ENCODE measurements around the gene DOCK2. TPM values are rescaled to one million over a fixed set of nuclear protein-coding genes. Genes with fewer than 3 reads are reported as not detected.

DOCK2 gene
- total RNA-seq, 1 experiment from 2014 or later = 4.6 TPM

GRCh38 chr5:169627551-169627950, 9.5 kb upstream of the DOCK2 start:
- H3K4me1 Mint-ChIP-seq = no peaks in the 10 kb centered on the region
- POLR2A ChIA-PET = no interaction called here

GRCh38 chr5:169628892-169629291, 8.2 kb upstream of the DOCK2 start:
- ATAC-seq = no peak
- Mint-ChIP-seq H3K27me3 (ENCODE audit: low read depth) (no peaks in the 10 kb centered on the region), H3K4me3 (no peak overlapping the region), H3K27ac (no peak overlapping the region), H3K9me3 (peaks cover 10% of the 10 kb centered on the region), H3K36me3 (no peaks in the 10 kb centered on the region), H3K4me1 (no peaks in the 10 kb centered on the region)
- DNase-seq (ENCODE audit: low spot score) = no peak
- ChIA-PET POLR2A (no interaction called here), CTCF (no interaction called here)
- TF ChIP-seq, protein P1, sequence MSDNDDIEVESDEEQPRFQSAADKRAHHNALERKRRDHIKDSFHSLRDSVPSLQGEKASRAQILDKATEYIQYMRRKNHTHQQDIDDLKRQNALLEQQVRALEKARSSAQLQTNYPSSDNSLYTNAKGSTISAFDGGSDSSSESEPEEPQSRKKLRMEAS (CRISPR knock-in tag; IDR thresholded peaks at IDR 0.05) = no peak
- no peak for TF ChIP-seq MXD4 (CRISPR knock-in tag; IDR thresholded peaks at IDR 0.05; ENCODE audit: borderline replicate concordance)

More at GRCh38 chr5:169627551-169627950, 9.5 kb upstream of the DOCK2 start:
- H3K27me3 Mint-ChIP-seq (ENCODE audit: low read depth) = no peaks in the 10 kb centered on the region
- ATAC-seq (no peak), DNase-seq (ENCODE audit: low spot score) (no peak)
- CTCF ChIA-PET = no interaction called here
- H3K4me3 Mint-ChIP-seq = no peak overlapping the region
- H3K9me3 Mint-ChIP-seq = peaks cover 19% of the 10 kb centered on the region
- H3K36me3 Mint-ChIP-seq = no peaks in the 10 kb centered on the region
- TF ChIP-seq, protein P2, sequence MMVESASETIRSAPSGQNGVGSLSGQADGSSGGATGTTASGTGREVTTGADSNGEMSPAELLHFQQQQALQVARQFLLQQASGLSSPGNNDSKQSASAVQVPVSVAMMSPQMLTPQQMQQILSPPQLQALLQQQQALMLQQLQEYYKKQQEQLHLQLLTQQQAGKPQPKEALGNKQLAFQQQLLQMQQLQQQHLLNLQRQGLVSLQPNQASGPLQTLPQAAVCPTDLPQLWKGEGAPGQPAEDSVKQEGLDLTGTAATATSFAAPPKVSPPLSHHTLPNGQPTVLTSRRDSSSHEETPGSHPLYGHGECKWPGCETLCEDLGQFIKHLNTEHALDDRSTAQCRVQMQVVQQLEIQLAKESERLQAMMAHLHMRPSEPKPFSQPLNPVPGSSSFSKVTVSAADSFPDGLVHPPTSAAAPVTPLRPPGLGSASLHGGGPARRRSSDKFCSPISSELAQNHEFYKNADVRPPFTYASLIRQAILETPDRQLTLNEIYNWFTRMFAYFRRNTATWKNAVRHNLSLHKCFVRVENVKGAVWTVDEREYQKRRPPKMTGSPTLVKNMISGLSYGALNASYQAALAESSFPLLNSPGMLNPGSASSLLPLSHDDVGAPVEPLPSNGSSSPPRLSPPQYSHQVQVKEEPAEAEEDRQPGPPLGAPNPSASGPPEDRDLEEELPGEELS (CRISPR knock-in tag; IDR thresholded peaks at IDR 0.05) = no peak
- TF ChIP-seq IRF2 (CRISPR knock-in tag; IDR thresholded peaks at IDR 0.05; ENCODE audit: borderline replicate concordance, low read depth) (no peak), AFF4 (CRISPR knock-in tag; IDR thresholded peaks at IDR 0.05; ENCODE audit: borderline replicate concordance) (no peak), CREB1 (CRISPR knock-in tag; IDR thresholded peaks at IDR 0.05) (no peak), CREM (CRISPR knock-in tag; IDR thresholded peaks at IDR 0.05) (no peak), NR1H2 (CRISPR knock-in tag; IDR thresholded peaks at IDR 0.05) (no peak), GABPB1 (CRISPR knock-in tag; IDR thresholded peaks at IDR 0.05) (no peak)
- TF ChIP-seq, protein P3, sequence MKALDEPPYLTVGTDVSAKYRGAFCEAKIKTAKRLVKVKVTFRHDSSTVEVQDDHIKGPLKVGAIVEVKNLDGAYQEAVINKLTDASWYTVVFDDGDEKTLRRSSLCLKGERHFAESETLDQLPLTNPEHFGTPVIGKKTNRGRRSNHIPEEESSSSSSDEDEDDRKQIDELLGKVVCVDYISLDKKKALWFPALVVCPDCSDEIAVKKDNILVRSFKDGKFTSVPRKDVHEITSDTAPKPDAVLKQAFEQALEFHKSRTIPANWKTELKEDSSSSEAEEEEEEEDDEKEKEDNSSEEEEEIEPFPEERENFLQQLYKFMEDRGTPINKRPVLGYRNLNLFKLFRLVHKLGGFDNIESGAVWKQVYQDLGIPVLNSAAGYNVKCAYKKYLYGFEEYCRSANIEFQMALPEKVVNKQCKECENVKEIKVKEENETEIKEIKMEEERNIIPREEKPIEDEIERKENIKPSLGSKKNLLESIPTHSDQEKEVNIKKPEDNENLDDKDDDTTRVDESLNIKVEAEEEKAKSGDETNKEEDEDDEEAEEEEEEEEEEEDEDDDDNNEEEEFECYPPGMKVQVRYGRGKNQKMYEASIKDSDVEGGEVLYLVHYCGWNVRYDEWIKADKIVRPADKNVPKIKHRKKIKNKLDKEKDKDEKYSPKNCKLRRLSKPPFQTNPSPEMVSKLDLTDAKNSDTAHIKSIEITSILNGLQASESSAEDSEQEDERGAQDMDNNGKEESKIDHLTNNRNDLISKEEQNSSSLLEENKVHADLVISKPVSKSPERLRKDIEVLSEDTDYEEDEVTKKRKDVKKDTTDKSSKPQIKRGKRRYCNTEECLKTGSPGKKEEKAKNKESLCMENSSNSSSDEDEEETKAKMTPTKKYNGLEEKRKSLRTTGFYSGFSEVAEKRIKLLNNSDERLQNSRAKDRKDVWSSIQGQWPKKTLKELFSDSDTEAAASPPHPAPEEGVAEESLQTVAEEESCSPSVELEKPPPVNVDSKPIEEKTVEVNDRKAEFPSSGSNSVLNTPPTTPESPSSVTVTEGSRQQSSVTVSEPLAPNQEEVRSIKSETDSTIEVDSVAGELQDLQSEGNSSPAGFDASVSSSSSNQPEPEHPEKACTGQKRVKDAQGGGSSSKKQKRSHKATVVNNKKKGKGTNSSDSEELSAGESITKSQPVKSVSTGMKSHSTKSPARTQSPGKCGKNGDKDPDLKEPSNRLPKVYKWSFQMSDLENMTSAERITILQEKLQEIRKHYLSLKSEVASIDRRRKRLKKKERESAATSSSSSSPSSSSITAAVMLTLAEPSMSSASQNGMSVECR (CRISPR knock-in tag; IDR thresholded peaks at IDR 0.05; ENCODE audit: borderline replicate concordance) = no peak
- H3K27ac Mint-ChIP-seq = no peak overlapping the region

GRCh38 chr5:169629847-169630548, 7.1 kb upstream of the DOCK2 start:
- no peaks in the 10 kb centered on the region for H3K27me3 Mint-ChIP-seq (ENCODE audit: low read depth)
- H3K27ac Mint-ChIP-seq = no peak overlapping the region
- CTCF ChIA-PET = no interaction called here
- H3K36me3 Mint-ChIP-seq = peaks cover 3% of the 10 kb centered on the region; the same call in 1 of the 2 replicates
- POLR2A ChIA-PET = no interaction called here
- H3K4me3 Mint-ChIP-seq = no peak overlapping the region
- no peak for ATAC-seq
- no peaks in the 10 kb centered on the region for H3K4me1 Mint-ChIP-seq
- DNase-seq (ENCODE audit: low spot score) = no peak
- H3K9me3 Mint-ChIP-seq = peaks cover 10% of the 10 kb centered on the region
- TF ChIP-seq ZNF121 (CRISPR knock-in tag; IDR thresholded peaks at IDR 0.05) (no peak), AFF4 (CRISPR knock-in tag; IDR thresholded peaks at IDR 0.05; ENCODE audit: borderline replicate concordance) (no peak), ATF6 (CRISPR knock-in tag; IDR thresholded peaks at IDR 0.05) (no peak), TCF7 (CRISPR knock-in tag; IDR thresholded peaks at IDR 0.05; ENCODE audit: low read depth) (no peak), IRF2 (CRISPR knock-in tag; IDR thresholded peaks at IDR 0.05; ENCODE audit: borderline replicate concordance, low read depth) (no peak), CBFB (CRISPR knock-in tag; IDR thresholded peaks at IDR 0.05; ENCODE audit: low read depth) (no peak)

Measured in WTC11 (cell line).